HPDE6-E6E7 (cell line): ENCODE measurements around the gene LPO.

Source experiments
- DNase-seq: peaks from one replicate; pipeline ENCODE4 v3.0.0; 2011; ENCODE audit warnings: missing footprints; ENCODE audit errors: extremely low spot score

Gene LPO

GRCh38 chr17:58317421-58318064 lies 79.2 kb downstream of the LPO start:
- peak; percentile 81 for DNase-seq

- DNase-seq: no peak
Observed at GRCh38 chr17:58318065-58318481, 79.7 kb downstream of the LPO start.
